Vagina (tissue), 2 donors: ENCODE measurements around the gene TTLL8. TPM values are rescaled to one million over a fixed set of nuclear protein-coding genes. Genes with fewer than 3 reads are reported as not detected.
"Not testable (repeated sequence)": the region's sequence is repeated elsewhere in the genome, so short reads cannot be mapped to it uniquely, and the experiment has no call there.

ENCODE experiments used
- DNase-seq, 2 donors: peaks; one replicate each; pipeline ENCODE4 v3.0.0-alpha.2; 2017; ENCODE audit errors: extremely low spot score in 2 of 2
- H3K27ac ChIP-seq: fragments of 200-600 bp; sonication (generic); one replicate; pipeline ENCODE4 v1.5.1; 2019
- H3K27me3 ChIP-seq: fragments of 200-600 bp; sonication (generic); one replicate; pipeline ENCODE4 v1.5.1; 2019
- H3K36me3 ChIP-seq, 2 donors: fragments of 200-600 bp; sonication (generic); one replicate each; pipeline ENCODE4 v1.5.1; 2017 to 2019
- H3K4me1 ChIP-seq: fragments of 200-600 bp; sonication (generic); one replicate; pipeline ENCODE4 v1.5.1; 2019
- H3K4me3 ChIP-seq, 2 donors: fragments of 200-600 bp; sonication (generic); 1 replicate in 1 of 2; 2 replicates in 1 of 2; pipeline ENCODE4 v1.5.1; 2016 to 2019
- H3K9me3 ChIP-seq: fragments of 200-600 bp; sonication (generic); one replicate; pipeline ENCODE4 v1.5.1; 2019
- POLR2A ChIP-seq, 2 donors: fragments of 450-650 bp; IDR thresholded peaks; one replicate each; pipeline ENCODE4 v1.6.1; 2017; ENCODE audit warnings: antibody characterized with exemption in 2 of 2, mild to moderate bottlenecking in 2 of 2, moderate library complexity in 2 of 2
- POLR2AphosphoS5 ChIP-seq, 2 donors: sonication (generic); formaldehyde crosslinking; IDR thresholded peaks; one replicate each; pipeline ENCODE4 v1.9.0; 2017; ENCODE audit warnings: antibody characterized with exemption in 2 of 2, mild to moderate bottlenecking in 2 of 2, low read depth in 1 of 2; ENCODE audit not compliant: insufficient read depth in 1 of 2
- intact Hi-C: fragments of 100-400 bp; cut with DNase I; formaldehyde crosslinking; loops from one replicate; pipeline ENCODE4 v1.15.1; 2023
- total RNA-seq: library from RNA; depleted of rRNA; stranded (reverse); fragments of >200 nt; gene quantifications from one replicate; pipeline ENCODE4 v1.2.3, GENCODE V29; 2016
- TF ChIP-seq, protein P1 (sequence below), 3 experiments: fragments of 450-650 bp in 2 of 3; fragments of 200-600 bp in 1 of 3; sonication (generic) in 1 of 3; IDR thresholded peaks; one replicate each; pipeline ENCODE4 v1.5.1; 2017 to 2019; ENCODE audit warnings: antibody characterized with exemption in 3 of 3, mild to moderate bottlenecking in 2 of 3, moderate library complexity in 2 of 3

The TTLL8 gene
- total RNA-seq, 1 donor from 2014 or later, result not detected

DNA sequence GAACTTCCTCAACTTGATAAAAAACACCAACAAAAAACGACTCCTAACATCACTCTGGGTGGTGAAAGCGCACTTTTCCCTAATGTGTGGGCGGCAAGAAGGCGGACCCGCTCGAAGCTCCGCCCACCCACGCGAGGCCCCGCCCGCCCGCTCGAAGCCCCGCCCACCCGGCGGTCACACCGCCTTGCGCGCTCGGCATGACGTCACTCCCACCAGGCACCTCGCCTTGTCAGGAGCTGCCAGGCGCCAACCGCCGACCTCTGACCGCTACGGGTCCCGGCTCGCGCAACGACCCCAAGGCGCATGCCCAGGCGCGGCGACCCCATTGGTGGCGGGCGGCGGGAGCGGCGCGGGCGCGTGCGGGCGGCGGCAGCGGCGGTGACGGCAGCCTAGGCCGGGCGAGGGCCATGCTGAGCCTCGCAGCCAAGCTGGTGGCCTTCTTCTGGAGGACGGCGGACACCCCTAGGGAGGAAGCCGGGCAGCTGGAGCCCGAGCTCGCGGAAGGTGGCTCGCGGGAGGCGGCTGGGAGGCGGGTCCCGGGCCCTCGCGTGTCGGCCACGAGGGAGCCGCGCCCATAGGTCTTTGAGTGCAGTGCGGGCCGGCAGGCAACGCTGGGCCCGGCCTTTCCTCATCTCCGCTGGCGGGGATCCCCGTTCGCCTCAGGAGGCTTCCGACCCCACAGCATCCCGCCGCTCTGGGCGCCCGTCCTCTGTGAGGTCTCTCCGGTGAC lies 31.7 kb upstream of the TTLL8 start, which contains the start of gene MOV10L1:
Gene MOV10L1, plus strand, starts transcription at position 325 of the 730 bp plus-strand sequence. Its CDS starts 83 bp downstream, at position 408.
- H3K4me1 ChIP-seq, result no peaks in the 10 kb centered on the region
- TF ChIP-seq, protein P1, sequence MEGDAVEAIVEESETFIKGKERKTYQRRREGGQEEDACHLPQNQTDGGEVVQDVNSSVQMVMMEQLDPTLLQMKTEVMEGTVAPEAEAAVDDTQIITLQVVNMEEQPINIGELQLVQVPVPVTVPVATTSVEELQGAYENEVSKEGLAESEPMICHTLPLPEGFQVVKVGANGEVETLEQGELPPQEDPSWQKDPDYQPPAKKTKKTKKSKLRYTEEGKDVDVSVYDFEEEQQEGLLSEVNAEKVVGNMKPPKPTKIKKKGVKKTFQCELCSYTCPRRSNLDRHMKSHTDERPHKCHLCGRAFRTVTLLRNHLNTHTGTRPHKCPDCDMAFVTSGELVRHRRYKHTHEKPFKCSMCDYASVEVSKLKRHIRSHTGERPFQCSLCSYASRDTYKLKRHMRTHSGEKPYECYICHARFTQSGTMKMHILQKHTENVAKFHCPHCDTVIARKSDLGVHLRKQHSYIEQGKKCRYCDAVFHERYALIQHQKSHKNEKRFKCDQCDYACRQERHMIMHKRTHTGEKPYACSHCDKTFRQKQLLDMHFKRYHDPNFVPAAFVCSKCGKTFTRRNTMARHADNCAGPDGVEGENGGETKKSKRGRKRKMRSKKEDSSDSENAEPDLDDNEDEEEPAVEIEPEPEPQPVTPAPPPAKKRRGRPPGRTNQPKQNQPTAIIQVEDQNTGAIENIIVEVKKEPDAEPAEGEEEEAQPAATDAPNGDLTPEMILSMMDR (IDR thresholded peaks at IDR 0.05), result no peak
- TF ChIP-seq POLR2AphosphoS5 (IDR thresholded peaks at IDR 0.05; ENCODE audit: insufficient read depth in 1 of 2, low read depth in 1 of 2), result no peak
- TF ChIP-seq POLR2A (IDR thresholded peaks at IDR 0.05), result no peak

DNA sequence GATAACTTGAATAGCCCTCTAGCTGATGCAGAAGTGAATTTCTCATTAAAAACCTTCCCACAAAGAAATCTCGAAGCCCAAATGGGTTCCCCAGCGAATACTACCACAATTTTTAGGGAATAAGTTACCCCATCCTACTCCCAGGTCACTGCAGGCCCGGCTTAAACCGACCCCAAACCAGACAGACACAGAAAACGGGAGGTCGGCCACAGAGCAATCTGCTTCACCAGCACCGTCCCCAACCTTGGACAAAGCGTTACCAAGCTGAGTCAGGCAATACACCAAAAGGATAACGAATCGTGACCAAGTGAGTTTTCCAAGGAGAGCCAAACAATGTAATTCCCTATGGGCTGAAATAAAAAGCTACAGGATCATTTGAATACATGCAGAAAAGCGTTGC lies 31.1 kb upstream of the TTLL8 start:
- DNase-seq, result no peak
- intact Hi-C loops, result no loop called here
- H3K27me3 ChIP-seq, result no peaks in the 10 kb centered on the region
- H3K4me1 ChIP-seq, result no peaks in the 10 kb centered on the region
- no peak overlapping the region for H3K27ac ChIP-seq
- no peaks in the 10 kb centered on the region for H3K36me3 ChIP-seq
- no peaks in the 10 kb centered on the region for H3K9me3 ChIP-seq
- TF ChIP-seq POLR2A (IDR thresholded peaks at IDR 0.05), result no peak
- TF ChIP-seq POLR2AphosphoS5 (IDR thresholded peaks at IDR 0.05; ENCODE audit: insufficient read depth in 1 of 2, low read depth in 1 of 2), result no peak
- TF ChIP-seq, protein P1 (IDR thresholded peaks at IDR 0.05), result no peak
- no peak overlapping the region for H3K4me3 ChIP-seq

More for the DNA sequence above, 31.7 kb upstream of the TTLL8 start, which contains the start of gene MOV10L1:
- H3K27ac ChIP-seq, result no peak within 1 kb of the TSS
- H3K4me3 ChIP-seq, result no peak within 1 kb of the TSS
- H3K9me3 ChIP-seq, result no peaks in the 10 kb centered on the region
- intact Hi-C loops, result no loop called here
- no peaks in the 10 kb centered on the region for H3K36me3 ChIP-seq
- H3K27me3 ChIP-seq, result no peaks in the 10 kb centered on the region
- DNase-seq, result no peak

DNA sequence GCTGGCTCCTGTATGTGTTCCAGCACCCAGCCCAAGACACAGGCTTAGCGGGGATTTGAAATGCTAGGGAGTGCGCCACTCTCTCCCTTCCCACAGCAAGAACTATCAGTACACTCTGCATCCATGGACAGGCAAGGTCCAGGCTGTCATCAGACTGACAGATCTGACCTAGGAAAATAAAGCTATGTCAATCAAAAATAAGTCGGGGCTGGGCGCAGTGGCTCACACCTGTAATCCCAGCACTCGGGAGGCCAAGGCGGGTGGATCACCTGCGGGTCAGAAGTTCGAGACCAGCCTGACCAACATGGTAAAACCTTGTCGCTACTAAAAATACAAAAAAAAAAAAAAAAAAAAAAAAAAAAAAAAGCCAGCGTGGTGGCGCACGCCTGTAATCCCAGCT lies 30.0 kb upstream of the TTLL8 start:
- peak in 1 of 2 donors; percentile 52 for DNase-seq
- no peak overlapping the region for H3K4me3 ChIP-seq
- no peaks in the 10 kb centered on the region for H3K4me1 ChIP-seq
- TF ChIP-seq, protein P1 (IDR thresholded peaks at IDR 0.05), result no peak
- TF ChIP-seq POLR2AphosphoS5 (IDR thresholded peaks at IDR 0.05; ENCODE audit: insufficient read depth in 1 of 2, low read depth in 1 of 2) (no peak), POLR2A (IDR thresholded peaks at IDR 0.05) (no peak)
- intact Hi-C loops, result no loop called here
- H3K27me3 ChIP-seq, result no peaks in the 10 kb centered on the region
- H3K27ac ChIP-seq, result no peak overlapping the region
- H3K36me3 ChIP-seq, result no peaks in the 10 kb centered on the region
- H3K9me3 ChIP-seq, result no peaks in the 10 kb centered on the region

DNA sequence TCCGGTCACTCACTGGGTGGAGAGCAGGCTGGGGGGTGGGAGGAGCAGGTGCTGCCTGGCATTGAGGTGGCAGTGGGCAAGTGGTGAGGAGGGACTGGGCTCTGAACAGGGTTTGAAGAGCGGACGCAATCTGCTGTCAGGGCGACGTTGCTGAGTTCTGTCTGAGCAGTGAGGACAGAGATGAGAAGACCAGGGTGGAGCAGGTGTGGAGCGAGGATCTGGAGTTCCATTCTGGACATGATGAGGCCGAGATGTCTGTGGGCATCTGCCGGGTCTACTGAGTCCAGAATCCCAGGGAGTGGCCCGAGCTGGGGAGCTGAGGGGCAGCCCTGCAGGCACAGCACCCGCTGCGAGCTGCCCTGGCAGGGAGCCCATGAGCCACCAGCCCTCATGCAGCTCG lies 29.5 kb upstream of the TTLL8 start:
- Histone ChIP-seq H3K4me3 (no peak overlapping the region), H3K27me3 (no peaks in the 10 kb centered on the region), H3K27ac (no peak overlapping the region), H3K36me3 (no peaks in the 10 kb centered on the region), H3K4me1 (no peaks in the 10 kb centered on the region), H3K9me3 (no peaks in the 10 kb centered on the region)
- TF ChIP-seq POLR2A (IDR thresholded peaks at IDR 0.05) (no peak), POLR2AphosphoS5 (IDR thresholded peaks at IDR 0.05; ENCODE audit: insufficient read depth in 1 of 2, low read depth in 1 of 2) (no peak)
- TF ChIP-seq, protein P1 (IDR thresholded peaks at IDR 0.05), result no peak
- intact Hi-C loops, result no loop called here
- DNase-seq, result peak in 1 of 2 donors; percentile 86

DNA sequence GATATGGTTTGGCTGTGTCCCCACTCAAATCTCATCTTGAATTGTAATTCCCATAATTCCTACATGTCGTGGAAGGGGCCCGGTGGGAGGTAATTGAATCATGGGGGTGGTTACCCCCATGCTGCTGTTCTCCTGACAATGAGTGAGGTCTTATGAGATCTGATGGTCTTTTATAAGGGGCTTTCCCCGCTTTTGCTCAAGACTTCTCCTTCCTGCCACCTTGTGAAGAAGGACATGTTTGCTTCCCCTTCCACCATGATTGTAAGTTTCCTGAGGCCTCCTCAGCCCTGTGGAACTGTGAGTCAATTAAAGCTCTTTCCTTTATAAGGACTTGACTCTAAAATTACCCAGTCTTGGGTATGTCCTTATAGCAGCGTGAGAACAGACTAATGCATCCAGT lies 28.9 kb upstream of the TTLL8 start:
- DNase-seq, result peak in 1 of 2 donors; percentile 77
- H3K9me3 ChIP-seq, H3K36me3 ChIP-seq, H3K27ac ChIP-seq, H3K4me3 ChIP-seq, H3K27me3 ChIP-seq, intact Hi-C loops, H3K4me1 ChIP-seq: not testable (repeated sequence)
